Left ventricle myocardium inferior (tissue), 1 donor: ENCODE results near the gene MED13L. TPM values are rescaled to one million over a fixed set of nuclear protein-coding genes. Genes with fewer than 3 reads are reported as not detected.
A peak's percentile ranks its signal among the peaks of the same experiment; 100 is the strongest.

ENCODE experiments used
- DNase-seq: peaks from one replicate; pipeline ENCODE4 v3.0.0-alpha.2; 2020
- H3K27ac ChIP-seq: fragments of 200-600 bp; replicated peaks from 2 replicates; pipeline ENCODE4 v1.8.0; 2021
- H3K27me3 ChIP-seq: fragments of 200-600 bp; 2 replicates; pipeline ENCODE4 v1.8.0; 2021; ENCODE audit warnings: low read depth
- H3K36me3 ChIP-seq: fragments of 200-600 bp; 2 replicates; pipeline ENCODE4 v1.8.0; 2021
- H3K4me1 ChIP-seq: fragments of 200-600 bp; 2 replicates; pipeline ENCODE4 v1.8.0; 2021
- H3K4me3 ChIP-seq: fragments of 200-600 bp; 2 replicates; pipeline ENCODE4 v1.8.0; 2021; ENCODE audit warnings: mild to moderate bottlenecking, moderate library complexity
- H3K9me3 ChIP-seq: fragments of 200-600 bp; replicated peaks from 2 replicates; pipeline ENCODE4 v1.8.0; 2021
- CTCF ChIP-seq: fragments of 200-600 bp; IDR thresholded peaks from 2 replicates; pipeline ENCODE4 v1.8.0; 2021; ENCODE audit warnings: antibody characterized with exemption, mild to moderate bottlenecking, borderline replicate concordance
- intact Hi-C: fragments of 100-400 bp; cut with micrococcal nuclease; formaldehyde crosslinking; loops from one replicate; pipeline ENCODE4 v1.11.0; 2022
- total RNA-seq: library from RNA; stranded (reverse); fragmentation: NEBNext Ultra II Directional; extraction: Animal tissue kit (Norgen Biotek cat#: 25700); gene quantifications from one replicate; pipeline ENCODE4 v1.2.1, GENCODE V29; 2021
- donor health status: DM: no; HTN: yes; CAD: no; lungs with severe emphysema.

Gene MED13L
- total RNA-seq, 1 donor from 2014 or later = 55.0 TPM

- H3K9me3 ChIP-seq = peaks cover 14% of the 10 kb centered on the region
- TF ChIP-seq CTCF = no peak
- H3K27ac ChIP-seq = no peak overlapping the region
- intact Hi-C loops = no loop called here
- peaks cover 80% of the 10 kb centered on the region for H3K27me3 ChIP-seq
- no peaks in the 10 kb centered on the region for H3K36me3 ChIP-seq
- no peak overlapping the region for H3K4me3 ChIP-seq
- no peak for DNase-seq
- no peaks in the 10 kb centered on the region for H3K4me1 ChIP-seq
Measured at GRCh38 chr12:115922952-115923564, 354.4 kb downstream of the MED13L start.

GRCh38 chr12:115920395-115921183 lies 356.9 kb downstream of the MED13L start:
- H3K36me3 ChIP-seq = no peaks in the 10 kb centered on the region
- peaks cover 14% of the 10 kb centered on the region for H3K9me3 ChIP-seq
- H3K4me1 ChIP-seq = peaks cover 4% of the 10 kb centered on the region
- intact Hi-C loops = no loop called here
- no peak overlapping the region for H3K4me3 ChIP-seq
- H3K27me3 ChIP-seq = peaks cover 93% of the 10 kb centered on the region
- TF ChIP-seq CTCF = no peak
- no peak for DNase-seq
- no peak overlapping the region for H3K27ac ChIP-seq

- Histone ChIP-seq H3K4me1 (peaks cover 4% of the 10 kb centered on the region), H3K27me3 (peaks cover 83% of the 10 kb centered on the region), H3K9me3 (peaks cover 14% of the 10 kb centered on the region), H3K4me3 (no peak overlapping the region), H3K27ac (no peak overlapping the region), H3K36me3 (no peaks in the 10 kb centered on the region)
- DNase-seq = no peak
- no peak for TF ChIP-seq CTCF
- intact Hi-C loops = no loop called here
Measured at GRCh38 chr12:115918763-115919162, 358.7 kb downstream of the MED13L start.

DNA sequence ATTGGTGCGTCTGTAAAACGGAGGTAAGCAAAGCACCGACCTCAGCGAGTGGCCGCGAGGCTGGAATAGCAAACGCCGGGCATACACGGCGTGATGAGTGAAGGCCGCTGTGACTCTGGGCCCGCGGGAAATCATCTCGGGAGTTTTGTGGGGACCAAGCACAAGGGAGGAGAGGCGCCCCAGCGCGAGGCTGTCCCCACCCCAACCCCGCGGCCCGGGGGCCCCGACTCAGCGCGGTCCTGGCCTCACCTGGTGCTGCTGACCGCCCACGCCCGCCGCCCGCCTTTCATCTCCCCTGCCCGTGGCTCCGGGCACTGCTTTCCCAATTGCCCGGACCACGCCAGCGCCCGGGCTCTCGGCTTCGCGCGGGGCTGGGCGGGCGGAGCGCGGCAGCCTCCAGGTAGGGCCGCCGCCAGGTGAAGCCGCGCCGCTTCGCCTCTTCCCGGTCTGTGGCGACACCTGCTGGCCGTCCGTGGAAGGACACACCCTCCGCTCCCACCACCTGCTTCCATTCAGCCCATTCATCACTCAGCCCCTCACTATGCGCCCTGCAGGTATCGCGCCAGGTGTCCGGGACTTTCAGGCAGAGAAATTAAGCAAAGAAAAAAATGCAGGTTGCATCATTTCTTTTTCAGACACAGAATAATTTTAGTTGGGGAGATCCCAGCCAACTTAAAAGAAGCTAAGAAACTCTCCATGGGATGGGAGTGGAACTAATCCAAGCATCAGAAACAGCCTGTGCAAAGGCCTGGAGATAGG lies 360.4 kb downstream of the MED13L start:
- H3K36me3 ChIP-seq = no peaks in the 10 kb centered on the region
- H3K9me3 ChIP-seq = peaks cover 6% of the 10 kb centered on the region
- intact Hi-C loops = loop anchor here (2.0 kb wide), 1 partner anchor 1254 kb away; no protein-coding TSS in a partner anchor
- peak overlapping the region; percentile 40 for H3K4me3 ChIP-seq
- no peak overlapping the region for H3K27ac ChIP-seq
- peak; percentile 96 for TF ChIP-seq CTCF
- peaks cover 72% of the 10 kb centered on the region for H3K27me3 ChIP-seq
- DNase-seq = peak; percentile 50
- H3K4me1 ChIP-seq = peaks cover 4% of the 10 kb centered on the region

GRCh38 chr12:115914122-115914521 lies 363.4 kb downstream of the MED13L start:
- H3K9me3 ChIP-seq = peaks cover 8% of the 10 kb centered on the region
- intact Hi-C loops = no loop called here
- DNase-seq = no peak
- peaks cover 4% of the 10 kb centered on the region for H3K4me1 ChIP-seq
- TF ChIP-seq CTCF = no peak
- H3K27ac ChIP-seq = no peak overlapping the region
- no peaks in the 10 kb centered on the region for H3K36me3 ChIP-seq
- H3K27me3 ChIP-seq = peaks cover 43% of the 10 kb centered on the region
- no peak overlapping the region for H3K4me3 ChIP-seq
